ENCODE data around the gene C1QTNF8. TPM values are rescaled to one million over a fixed set of nuclear protein-coding genes. Genes with fewer than 3 reads are reported as not detected.
A peak's percentile ranks its signal among the peaks of the same experiment; 100 is the strongest.

The C1QTNF8 gene
- total and polyA plus RNA-seq, 12 donors: 0.15 TPM; not detected in 11

DNA sequence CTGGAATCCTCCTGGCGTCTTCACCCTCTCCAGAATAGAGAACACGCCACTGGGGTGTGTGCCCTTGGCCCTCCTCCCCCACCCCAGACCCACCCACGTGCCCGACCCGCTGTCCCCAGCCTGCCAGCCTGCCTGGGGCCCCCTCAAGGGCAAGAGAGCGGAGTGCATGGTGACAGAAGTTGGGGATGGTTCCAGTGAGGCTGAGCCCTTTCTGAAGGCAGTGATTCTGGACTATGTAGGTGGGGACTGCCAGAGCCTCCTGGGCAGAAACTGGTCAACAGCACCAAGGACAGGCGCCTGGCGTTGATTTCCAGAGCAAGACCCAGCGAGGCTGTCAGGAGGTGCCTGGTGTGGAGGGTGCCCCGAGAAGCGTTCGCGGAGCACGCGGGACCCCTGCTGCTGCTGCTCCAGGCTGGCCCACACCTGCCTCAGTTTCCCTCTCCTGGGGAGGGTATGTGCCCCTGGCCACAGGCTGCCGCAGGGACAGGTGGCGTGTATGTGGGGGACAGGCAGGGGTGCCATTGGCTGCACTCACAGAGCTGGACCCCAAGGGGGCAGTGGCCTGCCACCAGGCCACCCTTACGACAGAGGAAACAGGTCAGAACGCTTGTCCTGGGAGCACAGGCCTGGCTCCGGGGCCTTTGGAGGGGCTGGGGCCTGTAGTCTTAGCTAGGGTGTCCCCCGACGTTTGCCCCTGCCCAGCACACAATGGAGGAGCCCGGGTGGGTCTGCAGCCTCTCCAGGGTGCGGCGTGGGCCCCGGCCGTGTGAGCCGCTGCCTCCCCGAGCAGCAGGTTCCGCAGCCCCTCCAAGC, 22.3 kb downstream of the C1QTNF8 start:
- H3K4me1 ChIP-seq: peaks cover 0 to 7% (median 0%) of the 10 kb centered on the region in 9 donors
- H3K9me3 ChIP-seq: no peaks in the 10 kb centered on the region
- peak in 1 of 2 donors; percentile 68 for DNase-seq
- H3K27me3 ChIP-seq: peaks cover 19 to 87% (median 81%) of the 10 kb centered on the region in 7 donors
- peak overlapping the region in 5 of 10 donors; percentile 21 to 45 (median 35) for H3K4me3 ChIP-seq
- 58 to 59% methylated on average over 28 to 30 of the region's 30 CpGs for WGBS, 2 donors
- TF ChIP-seq, protein P1, sequence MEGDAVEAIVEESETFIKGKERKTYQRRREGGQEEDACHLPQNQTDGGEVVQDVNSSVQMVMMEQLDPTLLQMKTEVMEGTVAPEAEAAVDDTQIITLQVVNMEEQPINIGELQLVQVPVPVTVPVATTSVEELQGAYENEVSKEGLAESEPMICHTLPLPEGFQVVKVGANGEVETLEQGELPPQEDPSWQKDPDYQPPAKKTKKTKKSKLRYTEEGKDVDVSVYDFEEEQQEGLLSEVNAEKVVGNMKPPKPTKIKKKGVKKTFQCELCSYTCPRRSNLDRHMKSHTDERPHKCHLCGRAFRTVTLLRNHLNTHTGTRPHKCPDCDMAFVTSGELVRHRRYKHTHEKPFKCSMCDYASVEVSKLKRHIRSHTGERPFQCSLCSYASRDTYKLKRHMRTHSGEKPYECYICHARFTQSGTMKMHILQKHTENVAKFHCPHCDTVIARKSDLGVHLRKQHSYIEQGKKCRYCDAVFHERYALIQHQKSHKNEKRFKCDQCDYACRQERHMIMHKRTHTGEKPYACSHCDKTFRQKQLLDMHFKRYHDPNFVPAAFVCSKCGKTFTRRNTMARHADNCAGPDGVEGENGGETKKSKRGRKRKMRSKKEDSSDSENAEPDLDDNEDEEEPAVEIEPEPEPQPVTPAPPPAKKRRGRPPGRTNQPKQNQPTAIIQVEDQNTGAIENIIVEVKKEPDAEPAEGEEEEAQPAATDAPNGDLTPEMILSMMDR (IDR thresholded peaks at IDR 0.05): peak in 8 of 9 donors; percentile 12 to 46 (median 38)
- peak overlapping the region in 6 of 10 donors; percentile 64 to 84 (median 68) for H3K27ac ChIP-seq
- H3K36me3 ChIP-seq: no peaks in the 10 kb centered on the region
- ATAC-seq: peak; percentile 47 to 73 (median 54)
- intact Hi-C loops (cut with DNase I): loop anchor here in 1 of 10 donors (1.0 to 2.0 kb wide), 2 partner anchors 25 to 36 kb away; no protein-coding TSS in a partner anchor

DNA sequence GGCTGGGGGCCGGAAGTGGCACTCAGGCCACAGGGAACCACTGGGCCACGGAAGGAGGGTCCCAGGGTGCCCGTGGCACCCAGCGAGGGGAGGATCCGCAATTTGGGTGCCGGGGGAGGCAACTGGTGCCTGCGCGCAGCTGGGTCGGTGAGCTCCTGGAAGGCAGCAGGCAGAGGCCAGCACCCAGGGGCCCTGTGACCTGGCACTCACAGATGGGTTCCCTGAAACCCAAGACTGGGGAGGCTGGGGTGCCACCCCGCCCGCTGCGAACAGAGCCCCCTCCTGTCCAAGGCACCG, 22.8 kb downstream of the C1QTNF8 start:
- Histone ChIP-seq H3K36me3 (no peaks in the 10 kb centered on the region), H3K27ac (peak overlapping the region in 6 of 10 donors; percentile 64 to 84 (median 68)), H3K4me1 (peaks cover 0 to 7% (median 0%) of the 10 kb centered on the region in 9 donors), H3K9me3 (no peaks in the 10 kb centered on the region), H3K4me3 (peak overlapping the region in 8 of 10 donors; percentile 9 to 45 (median 31)), H3K27me3 (peaks cover 19 to 87% (median 81%) of the 10 kb centered on the region in 7 donors)
- DNase-seq (no peak), ATAC-seq (peak in 4 of 8 donors; percentile 2 to 16 (median 6))
- TF ChIP-seq, protein P1 (IDR thresholded peaks at IDR 0.05): no peak
- WGBS, 2 donors: 68 to 75% methylated on average over 12 to 13 of the region's 13 CpGs
- intact Hi-C loops (cut with DNase I): loop anchor here in 1 of 10 donors (1.0 to 2.0 kb wide), 2 partner anchors 26 to 36 kb away; no protein-coding TSS in a partner anchor

DNA sequence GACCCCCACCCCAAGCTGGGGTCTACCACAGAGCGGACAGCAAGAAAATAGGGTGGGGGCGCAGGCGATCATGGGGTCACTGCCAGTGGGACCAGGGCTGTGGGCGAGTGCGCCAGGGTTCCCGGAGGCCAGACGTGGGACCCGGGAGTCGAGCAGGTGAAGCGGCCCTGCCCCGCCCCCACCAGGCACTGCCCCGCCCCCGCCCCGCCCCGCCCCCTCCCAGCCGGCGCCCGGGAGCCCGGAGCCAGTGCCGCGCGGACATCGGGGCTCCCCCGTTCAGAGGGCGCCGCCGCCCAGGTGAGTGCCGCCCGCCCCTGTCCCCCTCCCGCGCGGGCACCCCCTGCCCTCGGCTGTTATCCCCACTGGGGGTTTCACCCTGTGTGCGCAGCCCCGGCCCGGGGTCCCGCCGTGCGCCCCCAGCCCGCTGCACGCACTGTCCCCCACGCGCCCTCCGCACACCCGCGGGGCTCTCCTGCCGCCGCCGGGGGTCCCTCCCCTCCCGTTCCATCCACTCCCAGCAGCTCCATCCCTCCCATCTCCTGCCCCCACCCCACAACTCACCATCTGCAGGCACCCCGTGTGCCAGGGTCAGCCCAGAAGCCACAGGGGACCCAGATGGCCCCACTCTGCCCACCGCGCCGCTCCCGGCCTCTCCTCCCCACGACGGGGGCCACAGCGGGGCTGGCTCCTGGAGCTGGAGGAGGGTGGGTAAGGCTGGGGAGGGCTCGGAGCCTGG, 23.4 kb downstream of the C1QTNF8 start, which contains the start of gene SSTR5:
Gene SSTR5, plus strand, starts transcription at position 222 of the 736 bp plus-strand sequence. CDS start 6,122 bp downstream, outside the sequence.
- DNase-seq (no peak), ATAC-seq (peak in 2 of 8 donors; percentile 9 to 19)
- Histone ChIP-seq H3K4me1 (peaks cover 0 to 7% (median 0%) of the 10 kb centered on the region in 9 donors), H3K36me3 (no peaks in the 10 kb centered on the region), H3K27me3 (peaks cover 19 to 90% (median 81%) of the 10 kb centered on the region in 7 donors), H3K27ac (peak within 1 kb of the TSS in 6 of 10 donors; percentile 64 to 84 (median 68)), H3K4me3 (peak within 1 kb of the TSS in 8 of 10 donors; percentile 9 to 45 (median 31)), H3K9me3 (no peaks in the 10 kb centered on the region)
- intact Hi-C loops (cut with DNase I): loop anchor here in 1 of 10 donors (1.0 to 2.0 kb wide), 2 partner anchors 26 to 35 kb away; no protein-coding TSS in a partner anchor
- 7 to 20% methylated on average over 17 to 58 of the region's 59 CpGs for WGBS, 2 donors
- TF ChIP-seq, protein P1 (IDR thresholded peaks at IDR 0.05): no peak

Data from heart right ventricle (tissue), 16 donors.